CD8-positive, alpha-beta memory T cell (primary cell): Measurements from ENCODE around the gene NEDD4L. TPM values are rescaled to one million over a fixed set of nuclear protein-coding genes. Genes with fewer than 3 reads are reported as not detected.
A peak's percentile ranks its signal among the peaks of the same experiment; 100 is the strongest.

ENCODE experiments used
- CTCF ChIA-PET: fragments of 350-600 bp; sonication (Branson Sonifier 250); formaldehyde crosslinking; loops from one replicate; lab custom pipeline; 2021; ENCODE audit warnings: antibody characterized with exemption; lab: Charles Lee
- POLR2A ChIA-PET: fragments of 350-600 bp; sonication (Branson Sonifier 250); formaldehyde crosslinking; loops from one replicate; lab custom pipeline; 2021; ENCODE audit warnings: antibody characterized with exemption; lab: Charles Lee
- DNase-seq, 5 donors: peaks; one replicate each; pipeline versions ENCODE4 v3.0.0 to v3.0.0-alpha.2; 2020 to 2022; ENCODE audit warnings: mixed read lengths in 1 of 5
- H3K27ac ChIP-seq: one replicate; pipeline ENCODE4 v1.7.0; 2013; ENCODE audit warnings: low read depth, mild to moderate bottlenecking, low read length, moderate library complexity
- H3K27me3 ChIP-seq: 2 replicates; pipeline ENCODE4 v1.7.0; 2013; ENCODE audit warnings: low read length, mild to moderate bottlenecking; ENCODE audit not compliant: insufficient read depth, poor library complexity, severe bottlenecking
- H3K36me3 ChIP-seq: 2 replicates; pipeline ENCODE4 v1.7.0; 2013; ENCODE audit warnings: mild to moderate bottlenecking, low read length, moderate library complexity; ENCODE audit not compliant: insufficient read depth
- H3K4me1 ChIP-seq: 2 replicates; pipeline ENCODE4 v1.7.0; 2013; ENCODE audit warnings: mild to moderate bottlenecking, low read length, moderate library complexity; ENCODE audit not compliant: insufficient read depth
- H3K4me3 ChIP-seq: 2 replicates; pipeline ENCODE4 v1.7.0; 2013; ENCODE audit warnings: mild to moderate bottlenecking, low read length
- H3K9me3 ChIP-seq: 2 replicates; pipeline ENCODE4 v1.7.0; 2013; ENCODE audit warnings: mild to moderate bottlenecking, low read length
- H3K27ac Mint-ChIP-seq, 8 donors: one replicate each; pipeline ENCODE4 v1.8.0; 2020 to 2021; ENCODE audit warnings: mixed read lengths in 8 of 8, mild to moderate bottlenecking in 6 of 8, inconsistent platforms in 3 of 8, moderate library complexity in 3 of 8
- H3K27me3 Mint-ChIP-seq, 2 donors: one replicate each; pipeline ENCODE4 v1.8.0; 2020 to 2021; ENCODE audit warnings: mixed read lengths in 2 of 2, mild to moderate bottlenecking in 1 of 2, moderate library complexity in 1 of 2
- H3K36me3 Mint-ChIP-seq, 3 donors: one replicate each; pipeline ENCODE4 v1.8.0; 2020 to 2021; ENCODE audit warnings: mixed read lengths in 3 of 3, inconsistent platforms in 1 of 3, mild to moderate bottlenecking in 1 of 3
- H3K4me1 Mint-ChIP-seq, 3 donors: one replicate each; pipeline ENCODE4 v1.8.0; 2020 to 2021; ENCODE audit warnings: mixed read lengths in 3 of 3, inconsistent platforms in 1 of 3, mild to moderate bottlenecking in 1 of 3
- H3K4me3 Mint-ChIP-seq, 7 donors: one replicate each; pipeline ENCODE4 v1.8.0; 2020 to 2021; ENCODE audit warnings: mixed read lengths in 7 of 7, mild to moderate bottlenecking in 6 of 7, moderate library complexity in 4 of 7, inconsistent platforms in 2 of 7
- H3K9me3 Mint-ChIP-seq, 5 donors: one replicate each; pipeline ENCODE4 v1.8.0; 2020 to 2022; ENCODE audit warnings: mixed read lengths in 5 of 5, mild to moderate bottlenecking in 3 of 5, moderate library complexity in 2 of 5, inconsistent platforms in 1 of 5
- polyA plus RNA-seq: library from polyadenylated mRNA; unstranded; fragments of 300-500 nt; fragmentation: Illumina TruSeq; gene quantifications from one replicate; pipeline ENCODE4 v1.2.3, GENCODE V29; 2021
- total RNA-seq, 2 experiments: library from RNA; stranded (reverse); gene quantifications; one replicate each; pipeline ENCODE4 v1.2.3, GENCODE V29; 2021

Gene NEDD4L
- total and polyA plus RNA-seq, 3 experiments from 2014 or later, result 1.4 to 4.1 (median 3.0) TPM

GRCh38 chr18:58322464-58322863 is 278.4 kb downstream of the NEDD4L start:
- Histone ChIP-seq H3K4me3 (no peak overlapping the region), H3K4me1 (peaks cover 8% of the 10 kb centered on the region), H3K27me3 (no peaks in the 10 kb centered on the region), H3K36me3 (no peaks in the 10 kb centered on the region), H3K9me3 (no peaks in the 10 kb centered on the region), H3K27ac (no peak overlapping the region)
- no peak overlapping the region for H3K27ac Mint-ChIP-seq
- no peak for DNase-seq
- peaks cover 5 to 16% of the 10 kb centered on the region in 2 donors for H3K27me3 Mint-ChIP-seq
- POLR2A ChIA-PET, result no interaction called here
- no peak overlapping the region for H3K4me3 Mint-ChIP-seq
- peaks cover 4 to 6% (median 6%) of the 10 kb centered on the region in 3 donors for H3K4me1 Mint-ChIP-seq
- H3K36me3 Mint-ChIP-seq, result no peaks in the 10 kb centered on the region
- CTCF ChIA-PET, result no interaction called here
- H3K9me3 Mint-ChIP-seq, result no peaks in the 10 kb centered on the region

- no peaks in the 10 kb centered on the region for H3K36me3 ChIP-seq
- ChIA-PET CTCF (no interaction called here), POLR2A (no interaction called here)
- H3K9me3 Mint-ChIP-seq, result no peaks in the 10 kb centered on the region
- no peaks in the 10 kb centered on the region for H3K27me3 ChIP-seq
- no peak overlapping the region for H3K4me3 Mint-ChIP-seq
- H3K4me1 ChIP-seq, result peaks cover 4% of the 10 kb centered on the region
- H3K27me3 Mint-ChIP-seq, result peaks cover 5 to 16% of the 10 kb centered on the region in 2 donors
- no peaks in the 10 kb centered on the region for H3K36me3 Mint-ChIP-seq
- peaks cover 4 to 6% (median 6%) of the 10 kb centered on the region in 3 donors for H3K4me1 Mint-ChIP-seq
- no peak for DNase-seq
- H3K27ac ChIP-seq, result no peak overlapping the region
- H3K9me3 ChIP-seq, result no peaks in the 10 kb centered on the region
- H3K27ac Mint-ChIP-seq, result no peak overlapping the region
- H3K4me3 ChIP-seq, result no peak overlapping the region
These were observed 280.1 kb downstream of the NEDD4L start for GRCh38 chr18:58323866-58324762.

GRCh38 chr18:58324824-58325480 is 280.9 kb downstream of the NEDD4L start:
- peaks cover 6 to 15% of the 10 kb centered on the region in 2 donors for H3K27me3 Mint-ChIP-seq
- CTCF ChIA-PET, result no interaction called here

GRCh38 chr18:58325494-58325893 is 281.5 kb downstream of the NEDD4L start:
- Mint-ChIP-seq H3K4me1 (peaks cover 4 to 6% (median 6%) of the 10 kb centered on the region in 3 donors), H3K4me3 (no peak overlapping the region), H3K9me3 (no peaks in the 10 kb centered on the region), H3K36me3 (no peaks in the 10 kb centered on the region), H3K27ac (peak overlapping the region in 1 of 8 donors; percentile 73), H3K27me3 (peaks cover 6 to 13% of the 10 kb centered on the region in 2 donors)
- ChIA-PET CTCF (no interaction called here), POLR2A (no interaction called here)
- Histone ChIP-seq H3K27me3 (no peaks in the 10 kb centered on the region), H3K36me3 (no peaks in the 10 kb centered on the region), H3K4me3 (no peak overlapping the region), H3K4me1 (peaks cover 4% of the 10 kb centered on the region), H3K27ac (no peak overlapping the region), H3K9me3 (no peaks in the 10 kb centered on the region)
- no peak for DNase-seq

More at GRCh38 chr18:58324824-58325480, 280.9 kb downstream of the NEDD4L start:
- no peaks in the 10 kb centered on the region for H3K9me3 Mint-ChIP-seq
- no peaks in the 10 kb centered on the region for H3K36me3 Mint-ChIP-seq
- Histone ChIP-seq H3K27ac (no peak overlapping the region), H3K4me1 (peaks cover 4% of the 10 kb centered on the region), H3K36me3 (no peaks in the 10 kb centered on the region), H3K27me3 (no peaks in the 10 kb centered on the region), H3K4me3 (no peak overlapping the region), H3K9me3 (no peaks in the 10 kb centered on the region)
- no peak overlapping the region for H3K4me3 Mint-ChIP-seq
- no peak for DNase-seq
- peak overlapping the region in 1 of 8 donors; percentile 73 for H3K27ac Mint-ChIP-seq
- peaks cover 4 to 6% (median 6%) of the 10 kb centered on the region in 3 donors for H3K4me1 Mint-ChIP-seq
- POLR2A ChIA-PET, result no interaction called here

DNA sequence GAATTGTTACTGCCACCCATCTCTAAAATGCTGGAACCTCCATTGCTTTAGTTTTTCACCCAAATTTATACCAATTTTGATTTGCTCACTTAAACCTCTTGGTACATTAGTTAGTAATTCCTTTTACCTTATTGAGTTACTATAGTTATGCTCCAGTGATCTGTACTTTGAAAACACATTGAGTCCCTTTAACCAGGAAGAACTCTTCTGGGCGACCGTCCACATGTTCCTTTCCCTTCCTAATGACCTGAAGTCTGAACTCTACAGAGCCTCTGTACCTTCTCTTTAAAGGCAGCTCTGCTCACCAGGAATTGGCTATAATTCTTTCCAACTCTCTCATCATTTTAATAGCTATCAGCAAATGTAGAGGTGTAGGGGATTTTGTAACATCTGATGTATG is 290.0 kb downstream of the NEDD4L start:
- Histone ChIP-seq H3K4me3 (no peak overlapping the region), H3K27ac (no peak overlapping the region), H3K4me1 (no peaks in the 10 kb centered on the region), H3K9me3 (no peaks in the 10 kb centered on the region), H3K27me3 (no peaks in the 10 kb centered on the region), H3K36me3 (no peaks in the 10 kb centered on the region)
- H3K4me3 Mint-ChIP-seq, result no peak overlapping the region
- peaks cover 0 to 5% (median 0%) of the 10 kb centered on the region in 5 donors for H3K9me3 Mint-ChIP-seq
- peaks cover 0 to 4% (median 0%) of the 10 kb centered on the region in 3 donors for H3K36me3 Mint-ChIP-seq
- DNase-seq, result no peak
- peaks cover 3 to 6% of the 10 kb centered on the region in 2 donors for H3K27me3 Mint-ChIP-seq
- H3K27ac Mint-ChIP-seq, result no peak overlapping the region
- no peaks in the 10 kb centered on the region for H3K4me1 Mint-ChIP-seq
- ChIA-PET POLR2A (no interaction called here), CTCF (no interaction called here)

DNA sequence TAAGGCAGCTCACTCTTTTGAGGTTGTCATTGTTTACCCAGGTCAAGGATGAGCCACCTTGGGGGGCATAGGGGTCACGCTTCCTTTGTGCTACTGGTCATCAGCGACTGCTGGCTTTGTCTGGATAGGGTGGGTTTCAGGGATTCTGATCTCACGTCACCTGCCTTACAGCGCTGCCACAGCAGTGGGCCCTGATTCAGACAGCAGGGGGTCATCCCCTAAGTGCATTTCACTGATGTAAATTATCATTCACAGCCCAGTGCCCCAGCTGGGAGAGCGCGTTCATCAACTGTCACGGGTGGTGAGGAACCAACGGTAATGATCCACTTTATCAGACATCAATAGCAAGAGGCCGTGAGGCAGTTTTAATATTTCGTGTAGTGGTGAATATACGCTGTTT is 291.2 kb downstream of the NEDD4L start:
- Mint-ChIP-seq H3K9me3 (peaks cover 0 to 5% (median 0%) of the 10 kb centered on the region in 5 donors), H3K4me3 (no peak overlapping the region), H3K27ac (no peak overlapping the region), H3K4me1 (no peaks in the 10 kb centered on the region), H3K36me3 (peaks cover 0 to 4% (median 0%) of the 10 kb centered on the region in 3 donors), H3K27me3 (peaks cover 1 to 6% of the 10 kb centered on the region in 2 donors)
- ChIA-PET CTCF (no interaction called here), POLR2A (no interaction called here)
- Histone ChIP-seq H3K4me3 (no peak overlapping the region), H3K27me3 (no peaks in the 10 kb centered on the region), H3K4me1 (no peaks in the 10 kb centered on the region), H3K9me3 (no peaks in the 10 kb centered on the region), H3K27ac (no peak overlapping the region), H3K36me3 (no peaks in the 10 kb centered on the region)
- no peak for DNase-seq

- no peaks in the 10 kb centered on the region for H3K27me3 ChIP-seq
- no peak for DNase-seq
- no peaks in the 10 kb centered on the region for H3K4me1 ChIP-seq
- no peaks in the 10 kb centered on the region for H3K4me1 Mint-ChIP-seq
- H3K9me3 Mint-ChIP-seq, result peaks cover 0 to 5% (median 0%) of the 10 kb centered on the region in 5 donors
- H3K27ac ChIP-seq, result no peak overlapping the region
- CTCF ChIA-PET, result no interaction called here
- H3K36me3 Mint-ChIP-seq, result peaks cover 0 to 4% (median 0%) of the 10 kb centered on the region in 3 donors
- H3K36me3 ChIP-seq, result no peaks in the 10 kb centered on the region
- no peak overlapping the region for H3K4me3 ChIP-seq
- no peak overlapping the region for H3K27ac Mint-ChIP-seq
- no peak overlapping the region for H3K4me3 Mint-ChIP-seq
- POLR2A ChIA-PET, result no interaction called here
- H3K9me3 ChIP-seq, result no peaks in the 10 kb centered on the region
- H3K27me3 Mint-ChIP-seq, result peaks cover 1 to 6% of the 10 kb centered on the region in 2 donors
These were observed 291.8 kb downstream of the NEDD4L start for GRCh38 chr18:58335821-58336220.

DNA sequence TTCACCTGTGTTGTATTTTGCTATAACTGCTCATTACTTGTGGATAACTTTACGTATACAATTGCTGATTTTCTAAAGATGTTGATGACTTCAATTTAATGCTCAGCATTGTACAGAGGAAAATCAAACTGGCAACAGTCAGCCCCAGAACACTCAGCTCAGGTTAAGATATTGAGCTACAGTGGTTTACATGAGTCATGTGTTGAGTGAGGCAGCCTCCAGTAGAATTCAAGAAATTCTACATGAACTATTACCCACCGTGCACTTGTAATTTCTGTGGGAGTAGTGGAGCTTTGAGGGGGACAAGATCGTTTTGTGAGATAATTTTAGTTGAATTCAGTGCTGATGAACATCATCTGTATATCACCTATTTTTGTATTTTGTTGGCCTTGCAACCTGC is 292.6 kb downstream of the NEDD4L start:
- Mint-ChIP-seq H3K27me3 (peaks cover 1 to 6% of the 10 kb centered on the region in 2 donors), H3K4me1 (no peaks in the 10 kb centered on the region), H3K4me3 (no peak overlapping the region), H3K9me3 (peaks cover 0 to 5% (median 0%) of the 10 kb centered on the region in 5 donors), H3K36me3 (peaks cover 0 to 4% (median 0%) of the 10 kb centered on the region in 3 donors), H3K27ac (no peak overlapping the region)
- Histone ChIP-seq H3K4me3 (no peak overlapping the region), H3K27ac (no peak overlapping the region), H3K36me3 (no peaks in the 10 kb centered on the region), H3K9me3 (no peaks in the 10 kb centered on the region), H3K4me1 (no peaks in the 10 kb centered on the region), H3K27me3 (no peaks in the 10 kb centered on the region)
- POLR2A ChIA-PET, result no interaction called here
- CTCF ChIA-PET, result no interaction called here
- DNase-seq, result no peak
